Ovary (tissue), 9 donors: ENCODE measurements around the gene UPK2. TPM values are rescaled to one million over a fixed set of nuclear protein-coding genes. Genes with fewer than 3 reads are reported as not detected.

Experiments used
- DNase-seq, 5 donors: peaks; one replicate each; pipeline ENCODE4 v3.0.0-alpha.2; 2019 to 2020
- H3K27ac ChIP-seq, 2 donors: fragments of 200-600 bp; one replicate each; pipeline versions ENCODE4 v1.5.1 to v1.8.0; 2019 to 2022
- H3K27me3 ChIP-seq: fragments of 200-600 bp; one replicate; pipeline ENCODE4 v1.8.0; 2022
- H3K36me3 ChIP-seq: fragments of 200-600 bp; sonication (generic); one replicate; pipeline ENCODE4 v1.5.1; 2019
- H3K4me1 ChIP-seq: one replicate; pipeline ENCODE4 v1.8.1; 2013; ENCODE audit warnings: mild to moderate bottlenecking, moderate library complexity; ENCODE audit not compliant: insufficient read depth
- H3K4me3 ChIP-seq: fragments of 200-600 bp; sonication (generic); one replicate; pipeline ENCODE4 v1.5.1; 2017
- H3K9me3 ChIP-seq, 2 donors: fragments of 200-600 bp in 1 of 2; sonication (generic) in 1 of 2; one replicate each; pipeline versions ENCODE4 v1.5.1 to v1.8.1; 2013 to 2019; ENCODE audit warnings: mild to moderate bottlenecking in 1 of 2, moderate library complexity in 1 of 2
- EP300 ChIP-seq: sonication (generic); formaldehyde crosslinking; IDR thresholded peaks from one replicate; pipeline ENCODE4 v1.6.1; 2017; ENCODE audit warnings: antibody characterized with exemption
- POLR2A ChIP-seq: fragments of 450-650 bp; IDR thresholded peaks from one replicate; pipeline ENCODE4 v1.6.1; 2017; ENCODE audit warnings: antibody characterized with exemption, mild to moderate bottlenecking, moderate library complexity
- WGBS, 3 donors: extraction: QIAGEN DNeasy Blood & Tissue Kit in 1 of 3; methylation state at CpG; one replicate each; pipeline versions ENCODE4 v1.1.5 to v1.1.7; 2013 to 2017; 5-methylcytosine and 5-hydroxymethylcytosine counted together
- intact Hi-C, 4 donors: fragments of 100-400 bp; cut with DNase I; formaldehyde crosslinking; loops; one replicate each; pipeline versions ENCODE4 v1.11.0 to v1.15.1; 2022 to 2023
- polyA plus RNA-seq, 2 donors: library from polyadenylated mRNA; stranded (reverse); fragments of 200-250 nt in 1 of 2; fragments of 350-450 nt in 1 of 2; fragmentation: Illumina TruSeq in 1 of 2; extraction: RNeasy Lipid Tissue Mini Kit (QIAGEN cat#74804) in 1 of 2; gene quantifications; one replicate each; pipeline ENCODE4 v1.2.3, GENCODE V29; 2013 to 2014
- total RNA-seq, 7 donors: library from RNA; depleted of rRNA in 2 of 7; stranded (reverse); fragments of >200 nt in 2 of 7; fragmentation: NEBNext Ultra II Directional in 3 of 7; extraction: Animal tissue kit (Norgen Biotek cat#: 25700) in 3 of 7; gene quantifications; one replicate each; pipeline versions ENCODE4 v1.1.0 to v1.2.4, GENCODE V29; 2016 to 2023
- TF ChIP-seq, protein P1 (sequence below), 3 donors: fragments of 450-650 bp in 2 of 3; fragments of 200-600 bp in 1 of 3; IDR thresholded peaks; one replicate each; pipeline versions ENCODE4 v1.5.1 to v1.8.0; 2016 to 2022; ENCODE audit warnings: antibody characterized with exemption in 3 of 3, mild to moderate bottlenecking in 1 of 3
- donor health status: DM: no; HTN: no; CAD: no; lungs with moderate emphysema.
- donor health status: DM: no; HTN: no; CAD: no.
- donor health status: Bipolar disorder and iron deficiency.
- donor health status: DM: yes; HTN: yes; CAD: no.
- donor health status: DM: no; HTN: no; CAD: no.
- donor health status: DM: yes; HTN: yes; CAD: no.

The UPK2 gene
- total and polyA plus RNA-seq, 9 donors = 0.13 TPM; not detected in 8

GRCh38 chr11:118923721-118924587 is 32.1 kb upstream of the UPK2 start:
- intact Hi-C loops = loop anchor here in 1 of 4 donors (2.0 kb wide), 1 partner anchor 133 kb away; the partner anchor contains the start of gene DDX6
- Histone ChIP-seq H3K36me3 (no peaks in the 10 kb centered on the region), H3K4me3 (peak overlapping the region; percentile 99), H3K4me1 (peaks cover 17% of the 10 kb centered on the region), H3K27ac (peak overlapping the region; percentile 79 to 89), H3K9me3 (no peaks in the 10 kb centered on the region), H3K27me3 (no peaks in the 10 kb centered on the region)
- peak in 1 of 5 donors; percentile 44 for DNase-seq
- TF ChIP-seq, protein P1, sequence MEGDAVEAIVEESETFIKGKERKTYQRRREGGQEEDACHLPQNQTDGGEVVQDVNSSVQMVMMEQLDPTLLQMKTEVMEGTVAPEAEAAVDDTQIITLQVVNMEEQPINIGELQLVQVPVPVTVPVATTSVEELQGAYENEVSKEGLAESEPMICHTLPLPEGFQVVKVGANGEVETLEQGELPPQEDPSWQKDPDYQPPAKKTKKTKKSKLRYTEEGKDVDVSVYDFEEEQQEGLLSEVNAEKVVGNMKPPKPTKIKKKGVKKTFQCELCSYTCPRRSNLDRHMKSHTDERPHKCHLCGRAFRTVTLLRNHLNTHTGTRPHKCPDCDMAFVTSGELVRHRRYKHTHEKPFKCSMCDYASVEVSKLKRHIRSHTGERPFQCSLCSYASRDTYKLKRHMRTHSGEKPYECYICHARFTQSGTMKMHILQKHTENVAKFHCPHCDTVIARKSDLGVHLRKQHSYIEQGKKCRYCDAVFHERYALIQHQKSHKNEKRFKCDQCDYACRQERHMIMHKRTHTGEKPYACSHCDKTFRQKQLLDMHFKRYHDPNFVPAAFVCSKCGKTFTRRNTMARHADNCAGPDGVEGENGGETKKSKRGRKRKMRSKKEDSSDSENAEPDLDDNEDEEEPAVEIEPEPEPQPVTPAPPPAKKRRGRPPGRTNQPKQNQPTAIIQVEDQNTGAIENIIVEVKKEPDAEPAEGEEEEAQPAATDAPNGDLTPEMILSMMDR (IDR thresholded peaks at IDR 0.05) = no peak
- TF ChIP-seq POLR2A (no peak), EP300 (no peak)
- 2 to 4% (median 3%) methylated on average over 7 of the region's 7 CpGs for WGBS, 3 donors

GRCh38 chr11:118924591-118925585 is 31.2 kb upstream of the UPK2 start:
- H3K36me3 ChIP-seq = no peaks in the 10 kb centered on the region
- no peaks in the 10 kb centered on the region for H3K27me3 ChIP-seq
- H3K9me3 ChIP-seq = no peaks in the 10 kb centered on the region
- peak overlapping the region; percentile 99 for H3K4me3 ChIP-seq
- peak; percentile 62 to 73 (median 67) for DNase-seq
- peak overlapping the region; percentile 79 to 89 for H3K27ac ChIP-seq
- intact Hi-C loops = loop anchor here in 1 of 4 donors (2.0 kb wide), 1 partner anchor 134 kb away; the partner anchor contains the start of gene DDX6
- WGBS, 3 donors = 0% methylated on average over 30 to 45 of the region's 45 CpGs
- TF ChIP-seq POLR2A = peak; percentile 24
- TF ChIP-seq, protein P1 (IDR thresholded peaks at IDR 0.05) = no peak
- TF ChIP-seq EP300 = no peak
- peaks cover 15% of the 10 kb centered on the region for H3K4me1 ChIP-seq

GRCh38 chr11:118927554-118928100 is 28.5 kb upstream of the UPK2 start:
- WGBS, 3 donors = 4 to 6% (median 4%) methylated on average over 7 of the region's 7 CpGs
- peak overlapping the region; percentile 76 to 90 for H3K27ac ChIP-seq
- intact Hi-C loops = loop anchor here in 2 of 4 donors (1.0 to 2.0 kb wide), 3 partner anchors 19 to 137 kb away; partner anchors contain the start of gene DDX6 (in 1 of the 2)
- no peaks in the 10 kb centered on the region for H3K36me3 ChIP-seq
- H3K4me3 ChIP-seq = no peak overlapping the region
- TF ChIP-seq POLR2A (no peak), EP300 (no peak)
- TF ChIP-seq, protein P1 (IDR thresholded peaks at IDR 0.05) = no peak
- H3K4me1 ChIP-seq = peaks cover 6% of the 10 kb centered on the region
- no peaks in the 10 kb centered on the region for H3K27me3 ChIP-seq
- no peaks in the 10 kb centered on the region for H3K9me3 ChIP-seq
- no peak for DNase-seq
